Measurements from ENCODE around the gene SIGLEC9. TPM values are rescaled to one million over a fixed set of nuclear protein-coding genes. Genes with fewer than 3 reads are reported as not detected.

Gene SIGLEC9
- total and polyA plus RNA-seq, 2 donors (not counting 1 experiment from before 2014, with no cell fraction given), result 0.72 TPM; not detected in 1

GRCh38 chr19:51138549-51138979 is 13.9 kb downstream of the SIGLEC9 start:
- H3K9ac ChIP-seq (ENCODE audit: low read length), result no peak overlapping the region
- Mint-ChIP-seq H3K4me3 (no peak overlapping the region), H3K27me3 (peaks cover 55% of the 10 kb centered on the region), H3K4me1 (peaks cover 23% of the 10 kb centered on the region), H3K27ac (no peak overlapping the region), H3K9me3 (ENCODE audit: insufficient read depth) (no peaks in the 10 kb centered on the region)
- H3K79me2 ChIP-seq (ENCODE audit: control insufficient read depth, insufficient read depth, low read length), result no peaks in the 10 kb centered on the region
- peaks cover 0 to 7% (median 0%) of the 10 kb centered on the region in 3 donors for H3K9me3 ChIP-seq (ENCODE audit: control extremely low read depth in 1 of 3, control insufficient read depth in 2 of 3, insufficient read depth in 1 of 3, low read length in 2 of 3)
- H2AFZ ChIP-seq (ENCODE audit: insufficient read depth, low read depth, low read length, poor library complexity, severe bottlenecking), result no peak overlapping the region
- H3K4me3 ChIP-seq (ENCODE audit: control extremely low read depth in 1 of 5, extremely low read depth in 1 of 5, insufficient read depth in 1 of 5, low read depth in 2 of 5, low read length in 4 of 5), result no peak overlapping the region
- H4K20me1 ChIP-seq (ENCODE audit: control insufficient read depth, insufficient read depth, low read length, poor library complexity, severe bottlenecking), result no peaks in the 10 kb centered on the region
- ATAC-seq (ENCODE audit: low read depth) (no peak), DNase-seq (no peak)
- peaks cover 4 to 23% of the 10 kb centered on the region in 2 donors for H3K4me1 ChIP-seq (ENCODE audit: control insufficient read depth in 2 of 2, insufficient read depth in 2 of 2, low read length in 2 of 2)
- no peak overlapping the region for H3K27ac ChIP-seq (ENCODE audit: low read length in 2 of 2)
- intact Hi-C loops (cut with micrococcal nuclease), result no loop called here
- peaks cover 0 to 31% (median 6%) of the 10 kb centered on the region in 4 experiments for H3K27me3 ChIP-seq (replicated peaks in 1 of 4; ENCODE audit: control extremely low read depth in 1 of 4, control insufficient read depth in 3 of 4, insufficient read depth in 4 of 4, low read length in 3 of 4)
- no peak for TF ChIP-seq EZH2 (IDR thresholded peaks at IDR 0.05; ENCODE audit: borderline replicate concordance, insufficient read depth, low read depth, low read length, poor library complexity, severe bottlenecking)
- no peak for TF ChIP-seq CTCF (IDR thresholded peaks at IDR 0.05)
- 49% methylated on average over 3 of the region's 6 CpGs for WGBS (ENCODE audit: insufficient coverage)
- POLR2A ChIA-PET, result no interaction called here
- H3K36me3 ChIP-seq (replicated peaks in 1 of 2; ENCODE audit: control extremely low read depth in 1 of 2, control insufficient read depth in 1 of 2, extremely low read depth in 1 of 2, insufficient read depth in 2 of 2, low read length in 1 of 2), result no peaks in the 10 kb centered on the region
- H3K4me2 ChIP-seq (replicated peaks; ENCODE audit: low read depth, low read length, poor library complexity, severe bottlenecking), result no peak overlapping the region
- CTCF ChIA-PET, result no interaction called here

GRCh38 chr19:51139299-51140014 is 14.8 kb downstream of the SIGLEC9 start:
- peaks cover 59% of the 10 kb centered on the region for H3K27me3 Mint-ChIP-seq
- H3K4me2 ChIP-seq (replicated peaks; ENCODE audit: low read depth, low read length, poor library complexity, severe bottlenecking), result peak overlapping the region; percentile 33

More at GRCh38 chr19:51139299-51140014, 14.8 kb downstream of the SIGLEC9 start:
- intact Hi-C loops (cut with micrococcal nuclease), result no loop called here
- H3K27ac ChIP-seq (ENCODE audit: low read length in 2 of 2), result no peak overlapping the region
- CTCF ChIA-PET, result no interaction called here
- Mint-ChIP-seq H3K4me1 (peaks cover 23% of the 10 kb centered on the region), H3K27ac (no peak overlapping the region), H3K4me3 (peak overlapping the region; percentile 12), H3K9me3 (ENCODE audit: insufficient read depth) (no peaks in the 10 kb centered on the region)
- H3K27me3 ChIP-seq (replicated peaks in 1 of 4; ENCODE audit: control extremely low read depth in 1 of 4, control insufficient read depth in 3 of 4, insufficient read depth in 4 of 4, low read length in 3 of 4), result peaks cover 0 to 36% (median 6%) of the 10 kb centered on the region in 4 experiments
- H3K9me3 ChIP-seq (ENCODE audit: control extremely low read depth in 1 of 3, control insufficient read depth in 2 of 3, insufficient read depth in 1 of 3, low read length in 2 of 3), result peaks cover 0 to 7% (median 0%) of the 10 kb centered on the region in 3 donors
- ATAC-seq (ENCODE audit: low read depth) (no peak), DNase-seq (no peak)
- no peaks in the 10 kb centered on the region for H3K36me3 ChIP-seq (replicated peaks in 1 of 2; ENCODE audit: control extremely low read depth in 1 of 2, control insufficient read depth in 1 of 2, extremely low read depth in 1 of 2, insufficient read depth in 2 of 2, low read length in 1 of 2)
- H3K9ac ChIP-seq (ENCODE audit: low read length), result no peak overlapping the region
- TF ChIP-seq CTCF (IDR thresholded peaks at IDR 0.05) (no peak), EZH2 (IDR thresholded peaks at IDR 0.05; ENCODE audit: borderline replicate concordance, insufficient read depth, low read depth, low read length, poor library complexity, severe bottlenecking) (no peak)
- no peaks in the 10 kb centered on the region for H3K79me2 ChIP-seq (ENCODE audit: control insufficient read depth, insufficient read depth, low read length)
- H3K4me3 ChIP-seq (ENCODE audit: control extremely low read depth in 1 of 5, extremely low read depth in 1 of 5, insufficient read depth in 1 of 5, low read depth in 2 of 5, low read length in 4 of 5), result no peak overlapping the region
- no peaks in the 10 kb centered on the region for H4K20me1 ChIP-seq (ENCODE audit: control insufficient read depth, insufficient read depth, low read length, poor library complexity, severe bottlenecking)
- peaks cover 4 to 23% of the 10 kb centered on the region in 2 donors for H3K4me1 ChIP-seq (ENCODE audit: control insufficient read depth in 2 of 2, insufficient read depth in 2 of 2, low read length in 2 of 2)
- POLR2A ChIA-PET, result no interaction called here
- no peak overlapping the region for H2AFZ ChIP-seq (ENCODE audit: insufficient read depth, low read depth, low read length, poor library complexity, severe bottlenecking)
- WGBS (ENCODE audit: insufficient coverage), result 0% methylated on average over 1 of the region's 4 CpGs
